Esophagus muscularis mucosa (tissue), 4 donors: ENCODE data around the gene MNAT1. TPM values are rescaled to one million over a fixed set of nuclear protein-coding genes. Genes with fewer than 3 reads are reported as not detected.

Source experiments
- DNase-seq: peaks from one replicate; pipeline ENCODE4 v3.0.0-alpha.2; 2017; ENCODE audit errors: extremely low spot score
- H3K27ac ChIP-seq, 4 donors: fragments of 200-600 bp; sonication (generic); replicated peaks in 1 of 4; 1 replicate in 3 of 4; 2 replicates in 1 of 4; pipeline ENCODE4 v1.5.1; 2016 to 2019; ENCODE audit warnings: mild to moderate bottlenecking in 1 of 4
- H3K27me3 ChIP-seq, 4 donors: fragments of 200-600 bp; sonication (generic); one replicate each; pipeline versions ENCODE4 v1.5.1 to v1.6.0; 2016 to 2019
- H3K36me3 ChIP-seq, 4 donors: fragments of 200-600 bp; sonication (generic); one replicate each; pipeline ENCODE4 v1.5.1; 2016 to 2019
- H3K4me1 ChIP-seq, 4 donors: fragments of 200-600 bp; sonication (generic); one replicate each; pipeline ENCODE4 v1.5.1; 2016 to 2019
- H3K4me3 ChIP-seq, 4 donors: fragments of 200-600 bp; sonication (generic); 1 replicate in 2 of 4; 2 replicates in 2 of 4; pipeline ENCODE4 v1.5.1; 2016 to 2019; ENCODE audit warnings: mild to moderate bottlenecking in 4 of 4, moderate library complexity in 1 of 4
- H3K9me3 ChIP-seq, 4 donors: fragments of 200-600 bp; sonication (generic); 1 replicate in 3 of 4; 2 replicates in 1 of 4; pipeline ENCODE4 v1.5.1; 2016 to 2019
- CTCF ChIP-seq, 3 experiments: fragments of 200-600 bp in 2 of 3; fragments of 450-650 bp in 1 of 3; sonication (generic) in 2 of 3; IDR thresholded peaks; one replicate each; pipeline ENCODE4 v1.5.1; 2017 to 2019; ENCODE audit warnings: antibody characterized with exemption in 3 of 3, mild to moderate bottlenecking in 2 of 3, moderate library complexity in 1 of 3
- EP300 ChIP-seq: sonication (generic); formaldehyde crosslinking; IDR thresholded peaks from one replicate; pipeline ENCODE4 v1.6.1; 2017; ENCODE audit warnings: antibody characterized with exemption
- POLR2A ChIP-seq: fragments of 450-650 bp; IDR thresholded peaks from one replicate; pipeline ENCODE4 v1.6.1; 2017; ENCODE audit warnings: antibody characterized with exemption, moderate library complexity, mild to moderate bottlenecking, low read depth
- POLR2AphosphoS5 ChIP-seq, 2 donors: sonication (generic); formaldehyde crosslinking; IDR thresholded peaks; one replicate each; pipeline ENCODE4 v1.6.1; 2017; ENCODE audit warnings: antibody characterized with exemption in 2 of 2
- WGBS: methylation state at CpG from one replicate; pipeline ENCODE4 v1.1.5; 2018; 5-methylcytosine and 5-hydroxymethylcytosine counted together
- intact Hi-C: fragments of 100-400 bp; cut with DNase I; formaldehyde crosslinking; loops from one replicate; pipeline ENCODE4 v1.15.1; 2023
- total RNA-seq, 4 donors: library from RNA; depleted of rRNA; stranded (reverse); fragments of >200 nt; gene quantifications; one replicate each; pipeline versions ENCODE4 v1.1.0 to v1.2.1, GENCODE V29; 2016

Gene MNAT1
- total RNA-seq, 4 donors from 2014 or later = 34.9 to 48.2 (median 38.1) TPM

GRCh38 chr14:60817113-60817512 is 82.6 kb downstream of the MNAT1 start:
- Histone ChIP-seq H3K4me3 (no peak overlapping the region), H3K27me3 (no peaks in the 10 kb centered on the region), H3K27ac (no peak overlapping the region), H3K36me3 (peaks cover 0 to 33% (median 14%) of the 10 kb centered on the region in 4 donors), H3K9me3 (no peaks in the 10 kb centered on the region), H3K4me1 (no peaks in the 10 kb centered on the region)
- intact Hi-C loops = no loop called here
- TF ChIP-seq EP300 = no peak
- no peak for TF ChIP-seq POLR2AphosphoS5 (IDR thresholded peaks at IDR 0.05)
- no peak for TF ChIP-seq POLR2A
- no peak for TF ChIP-seq CTCF (IDR thresholded peaks at IDR 0.05)
- DNase-seq = no peak
- 100% methylated on average over 1 of the region's 1 CpG for WGBS

- DNase-seq = no peak
- no peaks in the 10 kb centered on the region for H3K27me3 ChIP-seq
- TF ChIP-seq CTCF (IDR thresholded peaks at IDR 0.05) = no peak
- TF ChIP-seq EP300 = no peak
- TF ChIP-seq POLR2A = no peak
- TF ChIP-seq POLR2AphosphoS5 (IDR thresholded peaks at IDR 0.05) = no peak
- no peak overlapping the region for H3K27ac ChIP-seq
- peaks cover 0 to 17% (median 0%) of the 10 kb centered on the region in 4 donors for H3K36me3 ChIP-seq
- intact Hi-C loops = no loop called here
- H3K4me1 ChIP-seq = no peaks in the 10 kb centered on the region
- 74% methylated on average over 4 of the region's 4 CpGs for WGBS
- H3K4me3 ChIP-seq = no peak overlapping the region
- H3K9me3 ChIP-seq = no peaks in the 10 kb centered on the region
Observed at GRCh38 chr14:60819575-60819974, 85.0 kb downstream of the MNAT1 start.

GRCh38 chr14:60838601-60839000 is 104.0 kb downstream of the MNAT1 start:
- intact Hi-C loops = no loop called here
- Histone ChIP-seq H3K36me3 (peaks cover 6 to 44% (median 28%) of the 10 kb centered on the region in 4 donors), H3K27ac (no peak overlapping the region), H3K9me3 (peaks cover 0 to 6% (median 0%) of the 10 kb centered on the region in 4 donors), H3K4me3 (no peak overlapping the region), H3K27me3 (no peaks in the 10 kb centered on the region), H3K4me1 (no peaks in the 10 kb centered on the region)
- TF ChIP-seq EP300 (no peak), POLR2AphosphoS5 (IDR thresholded peaks at IDR 0.05) (no peak), POLR2A (no peak), CTCF (IDR thresholded peaks at IDR 0.05) (no peak)
- DNase-seq = no peak
- 90% methylated on average over 3 of the region's 5 CpGs for WGBS

- no peak overlapping the region for H3K4me3 ChIP-seq
- H3K36me3 ChIP-seq = peaks cover 6 to 44% (median 28%) of the 10 kb centered on the region in 4 donors
- 100% methylated on average over 1 of the region's 2 CpGs for WGBS
- DNase-seq = no peak
- intact Hi-C loops = no loop called here
- no peaks in the 10 kb centered on the region for H3K4me1 ChIP-seq
- peaks cover 0 to 6% (median 0%) of the 10 kb centered on the region in 4 donors for H3K9me3 ChIP-seq
- no peaks in the 10 kb centered on the region for H3K27me3 ChIP-seq
- TF ChIP-seq POLR2A (no peak), EP300 (no peak), CTCF (IDR thresholded peaks at IDR 0.05) (no peak), POLR2AphosphoS5 (IDR thresholded peaks at IDR 0.05) (no peak)
- H3K27ac ChIP-seq = no peak overlapping the region
Observed at GRCh38 chr14:60839057-60839456, 104.5 kb downstream of the MNAT1 start.

GRCh38 chr14:60839657-60840056 is 105.1 kb downstream of the MNAT1 start:
- H3K4me1 ChIP-seq = no peaks in the 10 kb centered on the region
- DNase-seq = no peak
- TF ChIP-seq CTCF (IDR thresholded peaks at IDR 0.05) = no peak
- peaks cover 0 to 6% (median 0%) of the 10 kb centered on the region in 4 donors for H3K9me3 ChIP-seq
- no peaks in the 10 kb centered on the region for H3K27me3 ChIP-seq
- H3K27ac ChIP-seq = no peak overlapping the region
- 90% methylated on average over 8 of the region's 11 CpGs for WGBS
- H3K36me3 ChIP-seq = peaks cover 6 to 44% (median 28%) of the 10 kb centered on the region in 4 donors
- H3K4me3 ChIP-seq = no peak overlapping the region
- intact Hi-C loops = no loop called here
